HEK293 (cell line): ENCODE data around the gene PEX26.

Experiments
- CTCF ChIA-PET: fragments of 350-600 bp; formaldehyde crosslinking; extraction: SDS; loops from one replicate; lab custom pipeline; 2021; ENCODE audit warnings: antibody characterized with exemption; lab: Yijun Ruan, JAX
- POLR2A ChIA-PET: fragments of 300-600 bp; formaldehyde crosslinking; extraction: SDS; loops from one replicate; lab custom pipeline; 2020; ENCODE audit warnings: antibody characterized with exemption, inconsistent platforms; lab: Yijun Ruan, JAX
- H3K27ac ChIP-seq: fragments of 200-500 bp; sonication (Bioruptor generic); 2 replicates; pipeline ENCODE4 v1.5.1; 2014; ENCODE audit warnings: low read depth, low read length, control low read depth, inconsistent platforms; ENCODE audit errors: extremely low read depth
- H3K36me3 ChIP-seq, 2 experiments: fragments of 200-500 bp in 1 of 2; sonication (Bioruptor generic) in 1 of 2; 1 replicate in 1 of 2; 2 replicates in 1 of 2; pipeline ENCODE4 v1.5.1; 2014 to 2017; ENCODE audit warnings: inconsistent platforms in 2 of 2, low read length in 2 of 2; ENCODE audit not compliant: control insufficient read depth in 2 of 2, insufficient read depth in 1 of 2
- H3K4me1 ChIP-seq: fragments of 200-500 bp; sonication (Bioruptor generic); 2 replicates; pipeline ENCODE4 v1.5.1; 2014; ENCODE audit warnings: mild to moderate bottlenecking, low read length, inconsistent platforms; ENCODE audit not compliant: control insufficient read depth, insufficient read depth
- H3K4me3 ChIP-seq: 2 replicates; pipeline ENCODE4 v1.5.1; 2011; ENCODE audit warnings: low read depth, mild to moderate bottlenecking, control low read depth, low read length, moderate library complexity
- H3K9me3 ChIP-seq: fragments of 200-500 bp; sonication (Bioruptor generic); 2 replicates; pipeline ENCODE4 v1.5.1; 2014; ENCODE audit warnings: low read depth, low read length, inconsistent platforms; ENCODE audit not compliant: control insufficient read depth, insufficient read depth
- BCL11B ChIP-seq: fragments of 450-650 bp; formaldehyde crosslinking; IDR thresholded peaks from 2 replicates; pipeline ENCODE4 v1.5.1; 2016; ENCODE audit warnings: low read depth, missing biosample characterization, missing genetic modification characterization
- IKZF3 ChIP-seq: fragments of 450-650 bp; IDR thresholded peaks from 2 replicates; pipeline ENCODE4 v1.5.0; 2018; ENCODE audit warnings: missing biosample characterization, mild to moderate bottlenecking, missing genetic modification characterization, moderate library complexity
- SCRT1 ChIP-seq: fragments of 450-650 bp; formaldehyde crosslinking; IDR thresholded peaks from 2 replicates; pipeline ENCODE4 v1.5.1; 2016; ENCODE audit warnings: missing biosample characterization, missing genetic modification characterization, borderline replicate concordance
- YY2 ChIP-seq: fragments of 450-650 bp; formaldehyde crosslinking; IDR thresholded peaks from 2 replicates; pipeline ENCODE4 v1.5.1; 2016; ENCODE audit warnings: missing biosample characterization, missing genetic modification characterization
- ZBTB7A ChIP-seq: fragments of 450-650 bp; formaldehyde crosslinking; IDR thresholded peaks from 2 replicates; pipeline ENCODE4 v1.5.1; 2016; ENCODE audit warnings: low read depth, missing biosample characterization, missing genetic modification characterization
- ZNF140 ChIP-seq: fragments of 450-650 bp; formaldehyde crosslinking; IDR thresholded peaks from 2 replicates; pipeline ENCODE4 v1.5.1; 2016; ENCODE audit warnings: missing biosample characterization, missing genetic modification characterization
- ZNF174 ChIP-seq: fragments of 450-650 bp; formaldehyde crosslinking; IDR thresholded peaks from 2 replicates; pipeline ENCODE4 v1.5.0; 2017; ENCODE audit warnings: missing biosample characterization, mild to moderate bottlenecking, missing genetic modification characterization
- ZNF24 ChIP-seq: fragments of 450-650 bp; formaldehyde crosslinking; IDR thresholded peaks from 2 replicates; pipeline ENCODE4 v1.5.1; 2016; ENCODE audit warnings: missing biosample characterization, missing genetic modification characterization
- ZNF558 ChIP-seq: fragments of 450-650 bp; formaldehyde crosslinking; IDR thresholded peaks from 2 replicates; pipeline ENCODE4 v1.5.1; 2016; ENCODE audit warnings: missing biosample characterization, missing genetic modification characterization
- ZNF585B ChIP-seq: fragments of 450-650 bp; formaldehyde crosslinking; IDR thresholded peaks from 2 replicates; pipeline ENCODE4 v1.5.1; 2016; ENCODE audit warnings: missing biosample characterization, missing genetic modification characterization
- ZNF596 ChIP-seq: fragments of 450-650 bp; IDR thresholded peaks from 2 replicates; pipeline ENCODE4 v1.5.0; 2018; ENCODE audit warnings: missing biosample characterization, mild to moderate bottlenecking, missing genetic modification characterization, moderate library complexity
- ZNF626 ChIP-seq: fragments of 450-650 bp; sonication (Bioruptor Pico); formaldehyde crosslinking; IDR thresholded peaks from 2 replicates; pipeline ENCODE4 v1.5.1; 2018; ENCODE audit warnings: missing biosample characterization, missing genetic modification characterization, inconsistent platforms
- ZNF658 ChIP-seq: fragments of 450-650 bp; formaldehyde crosslinking; IDR thresholded peaks from 2 replicates; pipeline ENCODE4; 2016; ENCODE audit warnings: missing biosample characterization, missing genetic modification characterization
- ZNF670 ChIP-seq: fragments of 450-650 bp; formaldehyde crosslinking; IDR thresholded peaks from 2 replicates; pipeline ENCODE4 v1.5.1; 2016; ENCODE audit warnings: missing biosample characterization, missing genetic modification characterization, low read depth
- ZNF768 ChIP-seq: fragments of 450-650 bp; formaldehyde crosslinking; IDR thresholded peaks from 2 replicates; pipeline ENCODE4 v1.5.1; 2018; ENCODE audit warnings: missing biosample characterization, mild to moderate bottlenecking, missing genetic modification characterization
- TF ChIP-seq, protein P1 (sequence below): fragments of 450-650 bp; formaldehyde crosslinking; IDR thresholded peaks from 2 replicates; pipeline ENCODE4 v1.5.1; 2016; ENCODE audit warnings: missing biosample characterization, missing genetic modification characterization, borderline replicate concordance
- TF ChIP-seq, protein P2 (sequence below): fragments of 450-650 bp; formaldehyde crosslinking; IDR thresholded peaks from 2 replicates; pipeline ENCODE4 v1.5.1; 2016; ENCODE audit warnings: missing biosample characterization, missing genetic modification characterization
- TF ChIP-seq, protein P3 (sequence below): fragments of 450-650 bp; formaldehyde crosslinking; IDR thresholded peaks from 2 replicates; pipeline ENCODE4 v1.5.1; 2016; ENCODE audit warnings: missing biosample characterization, missing genetic modification characterization

Gene PEX26

DNA sequence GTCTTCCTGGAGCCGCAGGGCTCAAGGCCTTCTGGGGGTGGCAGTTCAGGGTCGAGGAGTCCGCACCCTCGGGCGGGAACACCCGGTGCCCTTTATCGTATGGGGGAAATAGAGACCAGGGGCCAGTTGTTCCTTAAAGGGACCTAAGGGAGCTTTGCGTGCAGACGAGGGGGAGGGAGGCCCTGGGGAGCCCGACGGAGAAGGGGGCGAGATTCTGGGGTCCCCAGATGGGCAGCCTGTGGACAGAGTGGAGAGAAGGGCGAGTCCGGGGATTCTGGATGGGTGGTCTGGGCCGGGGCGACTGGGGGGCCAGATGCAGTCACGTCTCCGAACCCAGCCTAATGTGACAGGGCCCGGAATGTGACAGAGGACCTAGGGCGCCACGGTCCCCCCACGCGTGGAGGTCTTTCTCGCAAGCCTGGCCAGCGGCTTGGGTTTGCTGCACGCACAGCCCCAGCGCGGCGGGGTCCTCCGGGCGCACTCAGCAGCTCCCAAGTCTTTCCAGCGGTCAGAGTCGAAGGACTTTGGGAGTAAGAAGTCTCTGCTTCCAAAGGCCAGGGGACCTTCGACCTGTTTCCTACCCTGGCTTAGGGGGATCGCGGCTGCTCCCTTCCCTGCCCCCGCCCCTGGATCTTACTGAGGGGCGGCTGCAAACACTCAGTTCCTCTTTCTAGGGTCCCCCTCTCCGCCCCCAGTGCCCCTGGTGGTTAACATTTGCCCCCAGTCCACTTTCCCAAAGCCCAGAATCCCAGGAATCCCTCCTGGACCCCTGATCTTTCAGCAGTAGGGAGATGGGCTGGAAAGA, 33.4 kb downstream of the PEX26 start:
- Histone ChIP-seq H3K4me1 (no peaks in the 10 kb centered on the region), H3K27ac (no peak overlapping the region), H3K4me3 (peak overlapping the region; percentile 29), H3K36me3 (no peaks in the 10 kb centered on the region), H3K9me3 (no peaks in the 10 kb centered on the region)
- POLR2A ChIA-PET: no interaction called here
- TF ChIP-seq, protein P1, sequence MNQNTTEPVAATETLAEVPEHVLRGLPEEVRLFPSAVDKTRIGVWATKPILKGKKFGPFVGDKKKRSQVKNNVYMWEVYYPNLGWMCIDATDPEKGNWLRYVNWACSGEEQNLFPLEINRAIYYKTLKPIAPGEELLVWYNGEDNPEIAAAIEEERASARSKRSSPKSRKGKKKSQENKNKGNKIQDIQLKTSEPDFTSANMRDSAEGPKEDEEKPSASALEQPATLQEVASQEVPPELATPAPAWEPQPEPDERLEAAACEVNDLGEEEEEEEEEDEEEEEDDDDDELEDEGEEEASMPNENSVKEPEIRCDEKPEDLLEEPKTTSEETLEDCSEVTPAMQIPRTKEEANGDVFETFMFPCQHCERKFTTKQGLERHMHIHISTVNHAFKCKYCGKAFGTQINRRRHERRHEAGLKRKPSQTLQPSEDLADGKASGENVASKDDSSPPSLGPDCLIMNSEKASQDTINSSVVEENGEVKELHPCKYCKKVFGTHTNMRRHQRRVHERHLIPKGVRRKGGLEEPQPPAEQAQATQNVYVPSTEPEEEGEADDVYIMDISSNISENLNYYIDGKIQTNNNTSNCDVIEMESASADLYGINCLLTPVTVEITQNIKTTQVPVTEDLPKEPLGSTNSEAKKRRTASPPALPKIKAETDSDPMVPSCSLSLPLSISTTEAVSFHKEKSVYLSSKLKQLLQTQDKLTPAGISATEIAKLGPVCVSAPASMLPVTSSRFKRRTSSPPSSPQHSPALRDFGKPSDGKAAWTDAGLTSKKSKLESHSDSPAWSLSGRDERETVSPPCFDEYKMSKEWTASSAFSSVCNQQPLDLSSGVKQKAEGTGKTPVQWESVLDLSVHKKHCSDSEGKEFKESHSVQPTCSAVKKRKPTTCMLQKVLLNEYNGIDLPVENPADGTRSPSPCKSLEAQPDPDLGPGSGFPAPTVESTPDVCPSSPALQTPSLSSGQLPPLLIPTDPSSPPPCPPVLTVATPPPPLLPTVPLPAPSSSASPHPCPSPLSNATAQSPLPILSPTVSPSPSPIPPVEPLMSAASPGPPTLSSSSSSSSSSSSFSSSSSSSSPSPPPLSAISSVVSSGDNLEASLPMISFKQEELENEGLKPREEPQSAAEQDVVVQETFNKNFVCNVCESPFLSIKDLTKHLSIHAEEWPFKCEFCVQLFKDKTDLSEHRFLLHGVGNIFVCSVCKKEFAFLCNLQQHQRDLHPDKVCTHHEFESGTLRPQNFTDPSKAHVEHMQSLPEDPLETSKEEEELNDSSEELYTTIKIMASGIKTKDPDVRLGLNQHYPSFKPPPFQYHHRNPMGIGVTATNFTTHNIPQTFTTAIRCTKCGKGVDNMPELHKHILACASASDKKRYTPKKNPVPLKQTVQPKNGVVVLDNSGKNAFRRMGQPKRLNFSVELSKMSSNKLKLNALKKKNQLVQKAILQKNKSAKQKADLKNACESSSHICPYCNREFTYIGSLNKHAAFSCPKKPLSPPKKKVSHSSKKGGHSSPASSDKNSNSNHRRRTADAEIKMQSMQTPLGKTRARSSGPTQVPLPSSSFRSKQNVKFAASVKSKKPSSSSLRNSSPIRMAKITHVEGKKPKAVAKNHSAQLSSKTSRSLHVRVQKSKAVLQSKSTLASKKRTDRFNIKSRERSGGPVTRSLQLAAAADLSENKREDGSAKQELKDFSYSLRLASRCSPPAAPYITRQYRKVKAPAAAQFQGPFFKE (tag by site-specific recombination): no peak
- TF ChIP-seq, protein P2, sequence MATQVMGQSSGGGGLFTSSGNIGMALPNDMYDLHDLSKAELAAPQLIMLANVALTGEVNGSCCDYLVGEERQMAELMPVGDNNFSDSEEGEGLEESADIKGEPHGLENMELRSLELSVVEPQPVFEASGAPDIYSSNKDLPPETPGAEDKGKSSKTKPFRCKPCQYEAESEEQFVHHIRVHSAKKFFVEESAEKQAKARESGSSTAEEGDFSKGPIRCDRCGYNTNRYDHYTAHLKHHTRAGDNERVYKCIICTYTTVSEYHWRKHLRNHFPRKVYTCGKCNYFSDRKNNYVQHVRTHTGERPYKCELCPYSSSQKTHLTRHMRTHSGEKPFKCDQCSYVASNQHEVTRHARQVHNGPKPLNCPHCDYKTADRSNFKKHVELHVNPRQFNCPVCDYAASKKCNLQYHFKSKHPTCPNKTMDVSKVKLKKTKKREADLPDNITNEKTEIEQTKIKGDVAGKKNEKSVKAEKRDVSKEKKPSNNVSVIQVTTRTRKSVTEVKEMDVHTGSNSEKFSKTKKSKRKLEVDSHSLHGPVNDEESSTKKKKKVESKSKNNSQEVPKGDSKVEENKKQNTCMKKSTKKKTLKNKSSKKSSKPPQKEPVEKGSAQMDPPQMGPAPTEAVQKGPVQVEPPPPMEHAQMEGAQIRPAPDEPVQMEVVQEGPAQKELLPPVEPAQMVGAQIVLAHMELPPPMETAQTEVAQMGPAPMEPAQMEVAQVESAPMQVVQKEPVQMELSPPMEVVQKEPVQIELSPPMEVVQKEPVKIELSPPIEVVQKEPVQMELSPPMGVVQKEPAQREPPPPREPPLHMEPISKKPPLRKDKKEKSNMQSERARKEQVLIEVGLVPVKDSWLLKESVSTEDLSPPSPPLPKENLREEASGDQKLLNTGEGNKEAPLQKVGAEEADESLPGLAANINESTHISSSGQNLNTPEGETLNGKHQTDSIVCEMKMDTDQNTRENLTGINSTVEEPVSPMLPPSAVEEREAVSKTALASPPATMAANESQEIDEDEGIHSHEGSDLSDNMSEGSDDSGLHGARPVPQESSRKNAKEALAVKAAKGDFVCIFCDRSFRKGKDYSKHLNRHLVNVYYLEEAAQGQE: no peak
- TF ChIP-seq ZNF585B (tag by site-specific recombination): no peak
- no peak for TF ChIP-seq SCRT1 (tag by site-specific recombination)
- no peak for TF ChIP-seq YY2
- no peak for TF ChIP-seq ZNF626 (tag by site-specific recombination)
- TF ChIP-seq IKZF3 (tag by site-specific recombination): no peak; the same call in 1 of the 2 replicates
- TF ChIP-seq, protein P3, sequence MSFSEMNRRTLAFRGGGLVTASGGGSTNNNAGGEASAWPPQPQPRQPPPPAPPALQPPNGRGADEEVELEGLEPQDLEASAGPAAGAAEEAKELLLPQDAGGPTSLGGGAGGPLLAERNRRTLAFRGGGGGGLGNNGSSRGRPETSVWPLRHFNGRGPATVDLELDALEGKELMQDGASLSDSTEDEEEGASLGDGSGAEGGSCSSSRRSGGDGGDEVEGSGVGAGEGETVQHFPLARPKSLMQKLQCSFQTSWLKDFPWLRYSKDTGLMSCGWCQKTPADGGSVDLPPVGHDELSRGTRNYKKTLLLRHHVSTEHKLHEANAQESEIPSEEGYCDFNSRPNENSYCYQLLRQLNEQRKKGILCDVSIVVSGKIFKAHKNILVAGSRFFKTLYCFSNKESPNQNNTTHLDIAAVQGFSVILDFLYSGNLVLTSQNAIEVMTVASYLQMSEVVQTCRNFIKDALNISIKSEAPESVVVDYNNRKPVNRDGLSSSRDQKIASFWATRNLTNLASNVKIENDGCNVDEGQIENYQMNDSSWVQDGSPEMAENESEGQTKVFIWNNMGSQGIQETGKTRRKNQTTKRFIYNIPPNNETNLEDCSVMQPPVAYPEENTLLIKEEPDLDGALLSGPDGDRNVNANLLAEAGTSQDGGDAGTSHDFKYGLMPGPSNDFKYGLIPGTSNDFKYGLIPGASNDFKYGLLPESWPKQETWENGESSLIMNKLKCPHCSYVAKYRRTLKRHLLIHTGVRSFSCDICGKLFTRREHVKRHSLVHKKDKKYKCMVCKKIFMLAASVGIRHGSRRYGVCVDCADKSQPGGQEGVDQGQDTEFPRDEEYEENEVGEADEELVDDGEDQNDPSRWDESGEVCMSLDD: no peak
- TF ChIP-seq ZNF174 (tag by site-specific recombination): no peak
- TF ChIP-seq ZNF24 (tag by site-specific recombination): no peak
- TF ChIP-seq ZNF670 (tag by site-specific recombination): no peak
- no peak for TF ChIP-seq BCL11B
- TF ChIP-seq ZNF658 (tag by site-specific recombination): no peak
- no peak for TF ChIP-seq ZBTB7A (tag by site-specific recombination)
- no peak for TF ChIP-seq ZNF768 (tag by site-specific recombination)
- TF ChIP-seq ZNF596 (tag by site-specific recombination): no peak
- no peak for TF ChIP-seq ZNF140 (tag by site-specific recombination)
- TF ChIP-seq ZNF558: no peak
- CTCF ChIA-PET: no interaction called here
